ENCODE results near the gene HTR1E.

DNA sequence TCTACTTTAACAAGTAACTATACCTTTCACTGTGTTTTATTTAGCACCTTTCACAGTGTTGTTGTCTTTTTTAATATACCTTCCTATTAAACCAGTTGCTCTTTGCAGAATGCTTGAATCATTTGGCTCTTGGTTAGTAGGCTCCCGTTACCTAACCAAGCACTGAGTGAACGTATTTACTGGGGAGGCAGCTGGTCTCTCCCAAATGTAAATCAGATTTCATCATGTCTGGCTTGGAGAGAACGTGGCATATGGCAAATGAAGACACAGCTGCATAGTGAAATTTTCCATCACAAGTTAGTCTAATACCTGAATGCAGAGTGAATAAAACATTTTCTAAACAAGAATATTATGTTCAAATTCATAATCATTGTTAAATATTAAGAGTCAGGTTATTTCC lies 12.4 kb downstream of the HTR1E start:
- TF ChIP-seq USF1 (IDR thresholded peaks at IDR 0.05; ENCODE audit: borderline replicate concordance, extremely low read length, insufficient read depth, low read depth, low read length) (no peak), EZH2 (IDR thresholded peaks at IDR 0.05; ENCODE audit: borderline replicate concordance, control insufficient read depth, low read depth, low read length) (no peak), SMC3 (IDR thresholded peaks at IDR 0.05; ENCODE audit: borderline replicate concordance, low read length) (no peak), POLR2A (IDR thresholded peaks at IDR 0.05; ENCODE audit: low read depth, low read length) (no peak), SPI1 (IDR thresholded peaks at IDR 0.05; ENCODE audit: borderline replicate concordance, insufficient read depth, low read depth, low read length) (no peak), NFIC (IDR thresholded peaks at IDR 0.05; ENCODE audit: low read depth, low read length) (no peak)
- TF ChIP-seq, protein P1, sequence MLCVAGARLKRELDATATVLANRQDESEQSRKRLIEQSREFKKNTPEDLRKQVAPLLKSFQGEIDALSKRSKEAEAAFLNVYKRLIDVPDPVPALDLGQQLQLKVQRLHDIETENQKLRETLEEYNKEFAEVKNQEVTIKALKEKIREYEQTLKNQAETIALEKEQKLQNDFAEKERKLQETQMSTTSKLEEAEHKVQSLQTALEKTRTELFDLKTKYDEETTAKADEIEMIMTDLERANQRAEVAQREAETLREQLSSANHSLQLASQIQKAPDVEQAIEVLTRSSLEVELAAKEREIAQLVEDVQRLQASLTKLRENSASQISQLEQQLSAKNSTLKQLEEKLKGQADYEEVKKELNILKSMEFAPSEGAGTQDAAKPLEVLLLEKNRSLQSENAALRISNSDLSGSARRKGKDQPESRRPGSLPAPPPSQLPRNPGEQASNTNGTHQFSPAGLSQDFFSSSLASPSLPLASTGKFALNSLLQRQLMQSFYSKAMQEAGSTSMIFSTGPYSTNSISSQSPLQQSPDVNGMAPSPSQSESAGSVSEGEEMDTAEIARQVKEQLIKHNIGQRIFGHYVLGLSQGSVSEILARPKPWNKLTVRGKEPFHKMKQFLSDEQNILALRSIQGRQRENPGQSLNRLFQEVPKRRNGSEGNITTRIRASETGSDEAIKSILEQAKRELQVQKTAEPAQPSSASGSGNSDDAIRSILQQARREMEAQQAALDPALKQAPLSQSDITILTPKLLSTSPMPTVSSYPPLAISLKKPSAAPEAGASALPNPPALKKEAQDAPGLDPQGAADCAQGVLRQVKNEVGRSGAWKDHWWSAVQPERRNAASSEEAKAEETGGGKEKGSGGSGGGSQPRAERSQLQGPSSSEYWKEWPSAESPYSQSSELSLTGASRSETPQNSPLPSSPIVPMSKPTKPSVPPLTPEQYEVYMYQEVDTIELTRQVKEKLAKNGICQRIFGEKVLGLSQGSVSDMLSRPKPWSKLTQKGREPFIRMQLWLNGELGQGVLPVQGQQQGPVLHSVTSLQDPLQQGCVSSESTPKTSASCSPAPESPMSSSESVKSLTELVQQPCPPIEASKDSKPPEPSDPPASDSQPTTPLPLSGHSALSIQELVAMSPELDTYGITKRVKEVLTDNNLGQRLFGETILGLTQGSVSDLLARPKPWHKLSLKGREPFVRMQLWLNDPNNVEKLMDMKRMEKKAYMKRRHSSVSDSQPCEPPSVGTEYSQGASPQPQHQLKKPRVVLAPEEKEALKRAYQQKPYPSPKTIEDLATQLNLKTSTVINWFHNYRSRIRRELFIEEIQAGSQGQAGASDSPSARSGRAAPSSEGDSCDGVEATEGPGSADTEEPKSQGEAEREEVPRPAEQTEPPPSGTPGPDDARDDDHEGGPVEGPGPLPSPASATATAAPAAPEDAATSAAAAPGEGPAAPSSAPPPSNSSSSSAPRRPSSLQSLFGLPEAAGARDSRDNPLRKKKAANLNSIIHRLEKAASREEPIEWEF (IDR thresholded peaks at IDR 0.05; ENCODE audit: insufficient replicate concordance, low read depth, low read length): no peak

Measured in GM12878 (cell line).